Prostate gland (tissue), 2 donors: ENCODE measurements around the gene CDH22.

Experiments
- CTCF ChIP-seq, 4 experiments: fragments of 200-600 bp in 2 of 4; fragments of 450-650 bp in 2 of 4; sonication (generic) in 2 of 4; IDR thresholded peaks; 1 replicate in 3 of 4; 2 replicates in 1 of 4; pipeline ENCODE4 v1.5.1; 2016 to 2019; ENCODE audit warnings: antibody characterized with exemption in 4 of 4, mild to moderate bottlenecking in 2 of 4, moderate library complexity in 2 of 4
- POLR2AphosphoS5 ChIP-seq: sonication (generic); formaldehyde crosslinking; IDR thresholded peaks from one replicate; pipeline ENCODE4 v1.6.1; 2017; ENCODE audit warnings: antibody characterized with exemption

GRCh38 chr20:46355778-46356177 is 47.5 kb upstream of the CDH22 start:
- TF ChIP-seq POLR2AphosphoS5 (no peak), CTCF (IDR thresholded peaks at IDR 0.05) (no peak)
